GM23338 (cell line): Measurements from ENCODE around the gene SLC38A10.

Source experiments
- CREB1 ChIP-seq: fragments of 250-450 bp; sonication (Bioruptor Pico); IDR thresholded peaks from 2 replicates; pipeline ENCODE4 v1.5.0; 2020; ENCODE audit warnings: low read depth, mild to moderate bottlenecking, moderate library complexity
- EZH2 ChIP-seq: fragments of 200-600 bp; sonication (generic); IDR thresholded peaks from one replicate; pipeline ENCODE4 v1.8.0; 2017; ENCODE audit warnings: antibody characterized with exemption, mild to moderate bottlenecking, low read depth; ENCODE audit not compliant: unreplicated experiment
- EZH2phosphoT487 ChIP-seq: fragments of 200-600 bp; sonication (generic); IDR thresholded peaks from one replicate; pipeline ENCODE4 v1.8.1; 2018; ENCODE audit warnings: antibody characterized with exemption; ENCODE audit not compliant: unreplicated experiment
- JUNB ChIP-seq: IDR thresholded peaks from one replicate; pipeline ENCODE4 v1.6.1; 2016; ENCODE audit warnings: antibody characterized with exemption; ENCODE audit not compliant: unreplicated experiment
- NANOG ChIP-seq: IDR thresholded peaks from 2 replicates; pipeline ENCODE4 v1.6.1; 2016; ENCODE audit warnings: antibody characterized with exemption, borderline replicate concordance
- POLR2AphosphoS5 ChIP-seq: IDR thresholded peaks from 2 replicates; pipeline ENCODE4 v1.6.1; 2016; ENCODE audit warnings: antibody characterized with exemption, low read depth
- STAT1 ChIP-seq: IDR thresholded peaks from one replicate; pipeline ENCODE4 v1.6.1; 2016; ENCODE audit warnings: antibody characterized with exemption; ENCODE audit not compliant: unreplicated experiment
- TF ChIP-seq, protein P1 (sequence below), 2 experiments: fragments of 200-600 bp in 1 of 2; sonication (generic) in 1 of 2; conservative IDR thresholded peaks; 2 replicates each; pipeline versions ENCODE4 v1.5.1 to v1.6.1; 2016 to 2017; ENCODE audit warnings: antibody characterized with exemption in 2 of 2, low read depth in 2 of 2, mild to moderate bottlenecking in 2 of 2, moderate library complexity in 1 of 2
- TF ChIP-seq, protein P2 (sequence below): IDR thresholded peaks from one replicate; pipeline ENCODE4 v1.6.1; 2018; ENCODE audit warnings: antibody characterized with exemption; ENCODE audit not compliant: unreplicated experiment
- TF ChIP-seq, protein P3 (sequence below): IDR thresholded peaks from 2 replicates; pipeline ENCODE4 v1.6.1; 2016; ENCODE audit warnings: antibody characterized with exemption

DNA sequence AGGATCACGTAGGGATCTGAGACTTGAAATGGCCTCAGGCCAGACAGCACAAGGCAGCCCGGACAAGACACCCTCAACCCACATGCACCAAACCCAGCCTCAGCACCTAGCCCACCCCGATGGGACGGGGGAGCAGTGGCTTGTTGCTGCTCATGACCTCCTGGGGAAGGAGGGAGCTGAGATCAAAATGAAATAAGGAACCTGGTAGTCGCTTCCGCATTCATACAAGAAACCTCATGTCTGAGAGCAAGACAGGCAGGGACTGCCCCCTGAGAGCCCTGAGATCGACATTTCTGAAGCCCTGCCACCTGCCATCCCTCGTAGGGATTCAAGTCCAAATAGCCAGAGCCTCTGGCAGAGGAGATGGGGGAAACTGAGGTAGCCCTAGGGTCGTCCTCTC is 66.7 kb downstream of the SLC38A10 start:
- TF ChIP-seq, protein P1, sequence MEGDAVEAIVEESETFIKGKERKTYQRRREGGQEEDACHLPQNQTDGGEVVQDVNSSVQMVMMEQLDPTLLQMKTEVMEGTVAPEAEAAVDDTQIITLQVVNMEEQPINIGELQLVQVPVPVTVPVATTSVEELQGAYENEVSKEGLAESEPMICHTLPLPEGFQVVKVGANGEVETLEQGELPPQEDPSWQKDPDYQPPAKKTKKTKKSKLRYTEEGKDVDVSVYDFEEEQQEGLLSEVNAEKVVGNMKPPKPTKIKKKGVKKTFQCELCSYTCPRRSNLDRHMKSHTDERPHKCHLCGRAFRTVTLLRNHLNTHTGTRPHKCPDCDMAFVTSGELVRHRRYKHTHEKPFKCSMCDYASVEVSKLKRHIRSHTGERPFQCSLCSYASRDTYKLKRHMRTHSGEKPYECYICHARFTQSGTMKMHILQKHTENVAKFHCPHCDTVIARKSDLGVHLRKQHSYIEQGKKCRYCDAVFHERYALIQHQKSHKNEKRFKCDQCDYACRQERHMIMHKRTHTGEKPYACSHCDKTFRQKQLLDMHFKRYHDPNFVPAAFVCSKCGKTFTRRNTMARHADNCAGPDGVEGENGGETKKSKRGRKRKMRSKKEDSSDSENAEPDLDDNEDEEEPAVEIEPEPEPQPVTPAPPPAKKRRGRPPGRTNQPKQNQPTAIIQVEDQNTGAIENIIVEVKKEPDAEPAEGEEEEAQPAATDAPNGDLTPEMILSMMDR (conservative IDR thresholded peaks at IDR 0.05; ENCODE audit: low read depth in 2 of 2): no peak
- TF ChIP-seq POLR2AphosphoS5: no peak
- no peak for TF ChIP-seq EZH2
- TF ChIP-seq, protein P2, sequence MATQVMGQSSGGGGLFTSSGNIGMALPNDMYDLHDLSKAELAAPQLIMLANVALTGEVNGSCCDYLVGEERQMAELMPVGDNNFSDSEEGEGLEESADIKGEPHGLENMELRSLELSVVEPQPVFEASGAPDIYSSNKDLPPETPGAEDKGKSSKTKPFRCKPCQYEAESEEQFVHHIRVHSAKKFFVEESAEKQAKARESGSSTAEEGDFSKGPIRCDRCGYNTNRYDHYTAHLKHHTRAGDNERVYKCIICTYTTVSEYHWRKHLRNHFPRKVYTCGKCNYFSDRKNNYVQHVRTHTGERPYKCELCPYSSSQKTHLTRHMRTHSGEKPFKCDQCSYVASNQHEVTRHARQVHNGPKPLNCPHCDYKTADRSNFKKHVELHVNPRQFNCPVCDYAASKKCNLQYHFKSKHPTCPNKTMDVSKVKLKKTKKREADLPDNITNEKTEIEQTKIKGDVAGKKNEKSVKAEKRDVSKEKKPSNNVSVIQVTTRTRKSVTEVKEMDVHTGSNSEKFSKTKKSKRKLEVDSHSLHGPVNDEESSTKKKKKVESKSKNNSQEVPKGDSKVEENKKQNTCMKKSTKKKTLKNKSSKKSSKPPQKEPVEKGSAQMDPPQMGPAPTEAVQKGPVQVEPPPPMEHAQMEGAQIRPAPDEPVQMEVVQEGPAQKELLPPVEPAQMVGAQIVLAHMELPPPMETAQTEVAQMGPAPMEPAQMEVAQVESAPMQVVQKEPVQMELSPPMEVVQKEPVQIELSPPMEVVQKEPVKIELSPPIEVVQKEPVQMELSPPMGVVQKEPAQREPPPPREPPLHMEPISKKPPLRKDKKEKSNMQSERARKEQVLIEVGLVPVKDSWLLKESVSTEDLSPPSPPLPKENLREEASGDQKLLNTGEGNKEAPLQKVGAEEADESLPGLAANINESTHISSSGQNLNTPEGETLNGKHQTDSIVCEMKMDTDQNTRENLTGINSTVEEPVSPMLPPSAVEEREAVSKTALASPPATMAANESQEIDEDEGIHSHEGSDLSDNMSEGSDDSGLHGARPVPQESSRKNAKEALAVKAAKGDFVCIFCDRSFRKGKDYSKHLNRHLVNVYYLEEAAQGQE: no peak
- TF ChIP-seq JUNB: no peak
- no peak for TF ChIP-seq STAT1
- no peak for TF ChIP-seq CREB1 (CRISPR knock-in tag)
- TF ChIP-seq EZH2phosphoT487: no peak
- no peak for TF ChIP-seq NANOG
- TF ChIP-seq, protein P3, sequence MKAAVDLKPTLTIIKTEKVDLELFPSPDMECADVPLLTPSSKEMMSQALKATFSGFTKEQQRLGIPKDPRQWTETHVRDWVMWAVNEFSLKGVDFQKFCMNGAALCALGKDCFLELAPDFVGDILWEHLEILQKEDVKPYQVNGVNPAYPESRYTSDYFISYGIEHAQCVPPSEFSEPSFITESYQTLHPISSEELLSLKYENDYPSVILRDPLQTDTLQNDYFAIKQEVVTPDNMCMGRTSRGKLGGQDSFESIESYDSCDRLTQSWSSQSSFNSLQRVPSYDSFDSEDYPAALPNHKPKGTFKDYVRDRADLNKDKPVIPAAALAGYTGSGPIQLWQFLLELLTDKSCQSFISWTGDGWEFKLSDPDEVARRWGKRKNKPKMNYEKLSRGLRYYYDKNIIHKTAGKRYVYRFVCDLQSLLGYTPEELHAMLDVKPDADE: no peak
